ENCODE data around the gene KIFBP. TPM values are rescaled to one million over a fixed set of nuclear protein-coding genes. Genes with fewer than 3 reads are reported as not detected.
A peak's percentile ranks its signal among the peaks of the same experiment; 100 is the strongest.
"Not testable (repeated sequence)": the region's sequence is repeated elsewhere in the genome, so short reads cannot be mapped to it uniquely, and the experiment has no call there.

KIFBP gene
- total RNA-seq, 1 donor from 2014 or later = 15.0 TPM

GRCh38 chr10:68975936-68976473 lies 12.6 kb upstream of the KIFBP start:
- not testable (repeated sequence) for DNase-seq, H3K4me1 Mint-ChIP-seq, H3K27me3 Mint-ChIP-seq, H3K4me3 Mint-ChIP-seq, H3K9me3 Mint-ChIP-seq
- intact Hi-C loops (cut with micrococcal nuclease) = loop anchor here (2.0 to 10.0 kb wide), 2 partner anchors 17 to 221 kb away; no protein-coding TSS in a partner anchor
- peak overlapping the region; percentile 75 for H3K27ac Mint-ChIP-seq
- peaks cover 71% of the 10 kb centered on the region for H3K36me3 Mint-ChIP-seq (ENCODE audit: low read depth)

- H3K36me3 Mint-ChIP-seq (ENCODE audit: low read depth) = peaks cover 66% of the 10 kb centered on the region
These were observed 8.9 kb upstream of the KIFBP start for GRCh38 chr10:68979738-68980137.

GRCh38 chr10:68981074-68981473 lies 7.5 kb upstream of the KIFBP start:
- H3K4me3 Mint-ChIP-seq = no peak overlapping the region
- peaks cover 63% of the 10 kb centered on the region for H3K36me3 Mint-ChIP-seq (ENCODE audit: low read depth)
- no peak overlapping the region for H3K27ac Mint-ChIP-seq
- DNase-seq = no peak
- H3K9me3 Mint-ChIP-seq = no peaks in the 10 kb centered on the region
- H3K27me3 Mint-ChIP-seq = no peaks in the 10 kb centered on the region
- intact Hi-C loops (cut with micrococcal nuclease) = loop anchor here (10.0 kb wide), 1 partner anchor 414 kb away; no protein-coding TSS in a partner anchor
- peaks cover 6% of the 10 kb centered on the region for H3K4me1 Mint-ChIP-seq

More at GRCh38 chr10:68979738-68980137, 8.9 kb upstream of the KIFBP start:
- H3K9me3 Mint-ChIP-seq, H3K4me1 Mint-ChIP-seq, H3K4me3 Mint-ChIP-seq, DNase-seq, H3K27ac Mint-ChIP-seq, H3K27me3 Mint-ChIP-seq: not testable (repeated sequence)
- intact Hi-C loops (cut with micrococcal nuclease) = loop anchor here (10.0 kb wide), 2 partner anchors 225 to 415 kb away; no protein-coding TSS in a partner anchor

- no peak for DNase-seq
- Mint-ChIP-seq H3K9me3 (no peaks in the 10 kb centered on the region), H3K36me3 (ENCODE audit: low read depth) (peaks cover 58% of the 10 kb centered on the region), H3K4me3 (no peak overlapping the region), H3K27ac (no peak overlapping the region), H3K4me1 (peaks cover 10% of the 10 kb centered on the region), H3K27me3 (no peaks in the 10 kb centered on the region)
- intact Hi-C loops (cut with micrococcal nuclease) = loop anchor here (10.0 kb wide), 1 partner anchor 412 kb away; no protein-coding TSS in a partner anchor
These were observed 6.2 kb upstream of the KIFBP start for GRCh38 chr10:68982389-68982788.

- intact Hi-C loops (cut with micrococcal nuclease) = loop anchor here (1.0 to 10.0 kb wide), 5 partner anchors 10 to 407 kb away; partner anchors contain the start of genes SUPV3L1 and VPS26A
- no peaks in the 10 kb centered on the region for H3K9me3 Mint-ChIP-seq
- peaks cover 34% of the 10 kb centered on the region for H3K36me3 Mint-ChIP-seq (ENCODE audit: low read depth)
- peak overlapping the region; percentile 89 for H3K4me3 Mint-ChIP-seq
- H3K27me3 Mint-ChIP-seq = no peaks in the 10 kb centered on the region
- peaks cover 33% of the 10 kb centered on the region for H3K4me1 Mint-ChIP-seq
- DNase-seq = no peak
- peak overlapping the region; percentile 15 for H3K27ac Mint-ChIP-seq
These were observed 992 bp upstream of the KIFBP start for GRCh38 chr10:68987611-68988010.

- intact Hi-C loops (cut with micrococcal nuclease) = loop anchor here (2.0 to 10.0 kb wide), 2 partner anchors 191 to 405 kb away; partner anchors contain the start of gene SUPV3L1
- peaks cover 41% of the 10 kb centered on the region for H3K4me1 Mint-ChIP-seq
These were observed 851 bp downstream of the KIFBP start for GRCh38 chr10:68989317-68989990.

GRCh38 chr10:68992636-68993440 lies 4.2 kb downstream of the KIFBP start:
- Mint-ChIP-seq H3K4me3 (no peak overlapping the region), H3K4me1 (peaks cover 42% of the 10 kb centered on the region), H3K27me3 (no peaks in the 10 kb centered on the region), H3K27ac (no peak overlapping the region), H3K36me3 (ENCODE audit: low read depth) (peaks cover 10% of the 10 kb centered on the region), H3K9me3 (no peaks in the 10 kb centered on the region)
- DNase-seq = no peak
- intact Hi-C loops (cut with micrococcal nuclease) = no loop called here

More at GRCh38 chr10:68989317-68989990, 851 bp downstream of the KIFBP start:
- peak overlapping the region; percentile 89 for H3K4me3 Mint-ChIP-seq
- H3K9me3 Mint-ChIP-seq = no peaks in the 10 kb centered on the region
- H3K27ac Mint-ChIP-seq = peak overlapping the region; percentile 91
- H3K36me3 Mint-ChIP-seq (ENCODE audit: low read depth) = peaks cover 21% of the 10 kb centered on the region
- no peaks in the 10 kb centered on the region for H3K27me3 Mint-ChIP-seq
- no peak for DNase-seq

GRCh38 chr10:68997211-68997610 lies 8.6 kb downstream of the KIFBP start:
- H3K36me3 Mint-ChIP-seq (ENCODE audit: low read depth) = peaks cover 8% of the 10 kb centered on the region
- H3K4me3 Mint-ChIP-seq = peak overlapping the region; percentile 59
- peaks cover 25% of the 10 kb centered on the region for H3K4me1 Mint-ChIP-seq
- intact Hi-C loops (cut with micrococcal nuclease) = loop anchor here (1.0 to 2.0 kb wide), 3 partner anchors 9 to 94 kb away; partner anchors contain the start of gene KIFBP
- no peaks in the 10 kb centered on the region for H3K9me3 Mint-ChIP-seq
- DNase-seq = no peak
- no peaks in the 10 kb centered on the region for H3K27me3 Mint-ChIP-seq
- H3K27ac Mint-ChIP-seq = peak overlapping the region; percentile 93

GRCh38 chr10:69004821-69005220 lies 16.2 kb downstream of the KIFBP start:
- peaks cover 2% of the 10 kb centered on the region for H3K4me1 Mint-ChIP-seq
- no peak overlapping the region for H3K27ac Mint-ChIP-seq
- no peaks in the 10 kb centered on the region for H3K9me3 Mint-ChIP-seq
- peak; percentile 66 for DNase-seq
- H3K36me3 Mint-ChIP-seq (ENCODE audit: low read depth) = peaks cover 7% of the 10 kb centered on the region
- no peak overlapping the region for H3K4me3 Mint-ChIP-seq
- intact Hi-C loops (cut with micrococcal nuclease) = loop anchor here (1.0 to 2.0 kb wide), 4 partner anchors 40 to 217 kb away; no protein-coding TSS in a partner anchor
- H3K27me3 Mint-ChIP-seq = no peaks in the 10 kb centered on the region

GRCh38 chr10:69005704-69006485 lies 17.3 kb downstream of the KIFBP start:
- H3K4me3 Mint-ChIP-seq = no peak overlapping the region
- no peak overlapping the region for H3K27ac Mint-ChIP-seq
- H3K27me3 Mint-ChIP-seq = no peaks in the 10 kb centered on the region
- peaks cover 2% of the 10 kb centered on the region for H3K4me1 Mint-ChIP-seq
- DNase-seq = no peak
- intact Hi-C loops (cut with micrococcal nuclease) = loop anchor here (1.0 to 2.0 kb wide), 4 partner anchors 39 to 216 kb away; no protein-coding TSS in a partner anchor
- no peaks in the 10 kb centered on the region for H3K9me3 Mint-ChIP-seq
- peaks cover 12% of the 10 kb centered on the region for H3K36me3 Mint-ChIP-seq (ENCODE audit: low read depth)

GRCh38 chr10:69007260-69007659 lies 18.7 kb downstream of the KIFBP start:
- Mint-ChIP-seq H3K27ac (no peak overlapping the region), H3K36me3 (ENCODE audit: low read depth) (peaks cover 14% of the 10 kb centered on the region), H3K4me3 (no peak overlapping the region), H3K4me1 (peaks cover 2% of the 10 kb centered on the region), H3K27me3 (no peaks in the 10 kb centered on the region), H3K9me3 (no peaks in the 10 kb centered on the region)
- intact Hi-C loops (cut with micrococcal nuclease) = no loop called here
- DNase-seq = no peak

GRCh38 chr10:69009360-69009759 lies 20.8 kb downstream of the KIFBP start:
- Mint-ChIP-seq H3K4me3 (no peak overlapping the region), H3K9me3 (no peaks in the 10 kb centered on the region), H3K27ac (no peak overlapping the region), H3K4me1 (peaks cover 13% of the 10 kb centered on the region), H3K27me3 (no peaks in the 10 kb centered on the region), H3K36me3 (ENCODE audit: low read depth) (peaks cover 23% of the 10 kb centered on the region)
- intact Hi-C loops (cut with micrococcal nuclease) = no loop called here
- DNase-seq = no peak

- H3K4me3 Mint-ChIP-seq = no peak overlapping the region
- no peaks in the 10 kb centered on the region for H3K27me3 Mint-ChIP-seq
- H3K9me3 Mint-ChIP-seq = no peaks in the 10 kb centered on the region
- H3K36me3 Mint-ChIP-seq (ENCODE audit: low read depth) = peaks cover 23% of the 10 kb centered on the region
- no peak for DNase-seq
- H3K27ac Mint-ChIP-seq = no peak overlapping the region
- H3K4me1 Mint-ChIP-seq = peaks cover 12% of the 10 kb centered on the region
- intact Hi-C loops (cut with micrococcal nuclease) = no loop called here
These were observed 21.6 kb downstream of the KIFBP start for GRCh38 chr10:69010151-69010640.
